ENCODE results near the gene PCSK6. TPM values are rescaled to one million over a fixed set of nuclear protein-coding genes. Genes with fewer than 3 reads are reported as not detected.

The PCSK6 gene
- total RNA-seq, 4 donors from 2014 or later, result 1.4 to 12.8 (median 6.9) TPM

- Histone ChIP-seq H3K36me3 (no peaks in the 10 kb centered on the region), H3K9me3 (no peaks in the 10 kb centered on the region), H3K4me1 (no peaks in the 10 kb centered on the region), H3K27me3 (no peaks in the 10 kb centered on the region), H3K27ac (no peak overlapping the region), H3K4me3 (no peak overlapping the region)
- no peak for TF ChIP-seq CTCF (IDR thresholded peaks at IDR 0.05)
- TF ChIP-seq POLR2A (IDR thresholded peaks at IDR 0.05), result no peak
- DNase-seq, result no peak
- intact Hi-C loops (cut with DNase I; ENCODE audit: low total_unique reads), result no loop called here
These were observed 103.5 kb downstream of the PCSK6 start for GRCh38 chr15:101386006-101386405.

GRCh38 chr15:101384276-101384675, 105.2 kb downstream of the PCSK6 start:
- TF ChIP-seq POLR2A (IDR thresholded peaks at IDR 0.05) (no peak), CTCF (IDR thresholded peaks at IDR 0.05) (no peak)
- H3K4me1 ChIP-seq, result no peaks in the 10 kb centered on the region
- DNase-seq, result no peak
- H3K36me3 ChIP-seq, result no peaks in the 10 kb centered on the region
- no peaks in the 10 kb centered on the region for H3K27me3 ChIP-seq
- intact Hi-C loops (cut with DNase I; ENCODE audit: low total_unique reads), result no loop called here
- H3K4me3 ChIP-seq, result no peak overlapping the region
- no peak overlapping the region for H3K27ac ChIP-seq
- no peaks in the 10 kb centered on the region for H3K9me3 ChIP-seq

GRCh38 chr15:101382544-101382943, 107.0 kb downstream of the PCSK6 start:
- no peak overlapping the region for H3K4me3 ChIP-seq
- H3K9me3 ChIP-seq, result no peaks in the 10 kb centered on the region
- no peak overlapping the region for H3K27ac ChIP-seq
- no peaks in the 10 kb centered on the region for H3K36me3 ChIP-seq
- H3K4me1 ChIP-seq, result no peaks in the 10 kb centered on the region
- TF ChIP-seq POLR2A (IDR thresholded peaks at IDR 0.05), result no peak
- TF ChIP-seq CTCF (IDR thresholded peaks at IDR 0.05), result no peak
- intact Hi-C loops (cut with DNase I; ENCODE audit: low total_unique reads), result no loop called here
- DNase-seq, result no peak
- no peaks in the 10 kb centered on the region for H3K27me3 ChIP-seq

DNA sequence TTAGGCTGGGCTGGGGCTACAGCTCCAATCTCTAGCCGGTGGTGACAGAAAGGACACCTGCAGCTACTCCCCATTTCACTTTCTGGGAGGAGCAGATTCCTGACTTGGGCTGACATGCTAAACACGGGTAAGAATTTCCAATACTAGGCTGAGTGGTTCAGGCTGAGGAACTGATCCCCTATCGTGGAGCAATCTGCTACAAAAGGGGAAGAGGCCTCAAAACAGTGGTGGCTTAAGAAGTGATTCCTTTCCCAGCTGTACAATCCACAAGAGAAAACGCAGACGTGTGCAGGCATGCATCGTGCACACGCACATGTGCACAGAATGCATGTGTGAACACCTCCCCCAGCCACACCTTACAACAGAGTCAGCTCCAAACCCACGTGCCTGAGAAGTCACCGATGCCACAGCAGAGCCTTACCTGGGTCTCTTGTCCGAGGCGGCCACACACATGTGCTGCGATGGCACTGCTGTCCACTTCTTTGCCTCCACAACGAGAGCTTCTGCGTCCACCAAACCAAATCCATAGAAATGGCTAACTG, 107.8 kb downstream of the PCSK6 start:
- Histone ChIP-seq H3K27me3 (no peaks in the 10 kb centered on the region), H3K9me3 (no peaks in the 10 kb centered on the region), H3K27ac (no peak overlapping the region), H3K4me1 (no peaks in the 10 kb centered on the region), H3K4me3 (no peak overlapping the region), H3K36me3 (no peaks in the 10 kb centered on the region)
- DNase-seq, result no peak
- intact Hi-C loops (cut with DNase I; ENCODE audit: low total_unique reads), result no loop called here
- TF ChIP-seq POLR2A (IDR thresholded peaks at IDR 0.05), result no peak
- TF ChIP-seq CTCF (IDR thresholded peaks at IDR 0.05), result no peak

GRCh38 chr15:101380146-101380545, 109.4 kb downstream of the PCSK6 start:
- Histone ChIP-seq H3K36me3 (no peaks in the 10 kb centered on the region), H3K9me3 (no peaks in the 10 kb centered on the region), H3K4me3 (no peak overlapping the region), H3K4me1 (no peaks in the 10 kb centered on the region), H3K27me3 (no peaks in the 10 kb centered on the region), H3K27ac (no peak overlapping the region)
- intact Hi-C loops (cut with DNase I; ENCODE audit: low total_unique reads), result no loop called here
- no peak for TF ChIP-seq POLR2A (IDR thresholded peaks at IDR 0.05)
- no peak for TF ChIP-seq CTCF (IDR thresholded peaks at IDR 0.05)
- DNase-seq, result no peak

All from uterus (tissue), 4 donors.